Naive thymus-derived CD4-positive, alpha-beta T cell (primary cell): ENCODE data around the gene TBPL2. TPM values are rescaled to one million over a fixed set of nuclear protein-coding genes. Genes with fewer than 3 reads are reported as not detected.

Source experiments
- polyA plus RNA-seq, 2 donors: library from polyadenylated mRNA; unstranded; fragments of 300-500 nt; fragmentation: Illumina TruSeq; gene quantifications; one replicate each; pipeline ENCODE4 v1.2.3, GENCODE V29; 2021
- total RNA-seq, 6 experiments: library from RNA in 5 of 6; stranded (reverse) in 5 of 6; gene quantifications; 1 replicate in 5 of 6; 2 replicates in 1 of 6; pipeline ENCODE4 v1.2.3 and lab custom pipeline; 2021 to 2026

Gene TBPL2
- total and polyA plus RNA-seq, 7 experiments from 2014 or later: not detected

Other genes with a start within 250 kb of the TBPL2 start
- gene DLGAP5, start 249.0 kb downstream of the TBPL2 start, total RNA-seq: 10 to 100 TPM in 1 of 5 experiments, under 1 TPM in 1, not detected in 3; 0.49 to 46.7 TPM
- gene DLGAP5, start 249.0 kb downstream of the TBPL2 start, polyA plus RNA-seq: not detected
- gene FBXO34, start 169.2 kb downstream of the TBPL2 start, total RNA-seq: 10 to 100 TPM; 22.0 to 27.3 (median 25.8) TPM
- 10 to 100 TPM; 25.4 to 42.1 TPM for gene FBXO34, start 169.2 kb downstream of the TBPL2 start, polyA plus RNA-seq
- gene ATG14, start 28.8 kb downstream of the TBPL2 start, total RNA-seq: 10 to 100 TPM in 4 of 5 experiments, 1 to 10 TPM in 1; 7.8 to 19.6 (median 18.8) TPM
- 1 to 10 TPM; 5.0 to 8.0 TPM for gene ATG14, start 28.8 kb downstream of the TBPL2 start, polyA plus RNA-seq
- gene KTN1, start 139.6 kb upstream of the TBPL2 start, total RNA-seq: 100 to 1,000 TPM in 3 of 5 experiments, 10 to 100 TPM in 2; 87.3 to 131 (median 105) TPM
- 10 to 100 TPM; 20.3 to 37.4 TPM for gene KTN1, start 139.6 kb upstream of the TBPL2 start, polyA plus RNA-seq